ENCODE measurements around the gene GRK5.

Gene GRK5

GRCh38 chr10:119438717-119439116, 231.3 kb downstream of the GRK5 start:
- no peaks in the 10 kb centered on the region for H3K9me2 ChIP-seq (replicated peaks; ENCODE audit: insufficient read depth, low read length)
- no peaks in the 10 kb centered on the region for H3F3A ChIP-seq (ENCODE audit: insufficient read depth)
- no peaks in the 10 kb centered on the region for H4K20me1 ChIP-seq (ENCODE audit: low read depth, low read length)
- no peaks in the 10 kb centered on the region for H3K36me3 ChIP-seq (ENCODE audit: low read length)
- no peak overlapping the region for H2AFZ ChIP-seq (ENCODE audit: low read depth, low read length, severe bottlenecking)
- no peak overlapping the region for H3K9ac ChIP-seq (ENCODE audit: low read length)
- no peaks in the 10 kb centered on the region for H3K27me3 ChIP-seq (ENCODE audit: low read length)
- no peak overlapping the region for H3K4me2 ChIP-seq (ENCODE audit: low read depth, low read length, poor library complexity, severe bottlenecking)
- no peaks in the 10 kb centered on the region; the same call in 1 of the 2 replicates for H3K9me3 ChIP-seq (ENCODE audit: insufficient read depth, low read length)
- no peak overlapping the region for H3K27ac ChIP-seq (ENCODE audit: low read depth, low read length)
- TF ChIP-seq CTCF (IDR thresholded peaks at IDR 0.05; ENCODE audit: insufficient read depth, low read length, poor library complexity, severe bottlenecking) (no peak), EZH2phosphoT487 (conservative IDR thresholded peaks at IDR 0.05; ENCODE audit: low read length) (no peak)
- H3K79me2 ChIP-seq (ENCODE audit: insufficient read depth, low read length), result no peaks in the 10 kb centered on the region
- H3K4me3 ChIP-seq (ENCODE audit: insufficient read depth, low read length, poor library complexity, severe bottlenecking), result no peak overlapping the region

GRCh38 chr10:119439922-119440321, 232.6 kb downstream of the GRK5 start:
- no peaks in the 10 kb centered on the region for H3K9me2 ChIP-seq (replicated peaks; ENCODE audit: insufficient read depth, low read length)
- H2AFZ ChIP-seq (ENCODE audit: low read depth, low read length, severe bottlenecking), result no peak overlapping the region
- no peak overlapping the region for H3K27ac ChIP-seq (ENCODE audit: low read depth, low read length)
- no peaks in the 10 kb centered on the region for H3K79me2 ChIP-seq (ENCODE audit: insufficient read depth, low read length)
- no peak overlapping the region for H3K9ac ChIP-seq (ENCODE audit: low read length)
- no peaks in the 10 kb centered on the region for H3K36me3 ChIP-seq (ENCODE audit: low read length)
- H3K4me3 ChIP-seq (ENCODE audit: insufficient read depth, low read length, poor library complexity, severe bottlenecking), result no peak overlapping the region
- TF ChIP-seq CTCF (IDR thresholded peaks at IDR 0.05; ENCODE audit: insufficient read depth, low read length, poor library complexity, severe bottlenecking) (no peak), EZH2phosphoT487 (conservative IDR thresholded peaks at IDR 0.05; ENCODE audit: low read length) (no peak)
- H4K20me1 ChIP-seq (ENCODE audit: low read depth, low read length), result no peaks in the 10 kb centered on the region
- H3K4me2 ChIP-seq (ENCODE audit: low read depth, low read length, poor library complexity, severe bottlenecking), result no peak overlapping the region
- no peaks in the 10 kb centered on the region for H3F3A ChIP-seq (ENCODE audit: insufficient read depth)
- no peaks in the 10 kb centered on the region for H3K9me3 ChIP-seq (ENCODE audit: insufficient read depth, low read length)
- H3K27me3 ChIP-seq (ENCODE audit: low read length), result no peaks in the 10 kb centered on the region

GRCh38 chr10:119441151-119441821, 233.9 kb downstream of the GRK5 start:
- Histone ChIP-seq H3K36me3 (ENCODE audit: low read length) (no peaks in the 10 kb centered on the region), H3K9ac (ENCODE audit: low read length) (no peak overlapping the region), H3F3A (ENCODE audit: insufficient read depth) (no peaks in the 10 kb centered on the region), H2AFZ (ENCODE audit: low read depth, low read length, severe bottlenecking) (no peak overlapping the region), H3K4me3 (ENCODE audit: insufficient read depth, low read length, poor library complexity, severe bottlenecking) (no peak overlapping the region), H3K9me3 (ENCODE audit: insufficient read depth, low read length) (no peaks in the 10 kb centered on the region), H3K27ac (ENCODE audit: low read depth, low read length) (no peak overlapping the region), H4K20me1 (ENCODE audit: low read depth, low read length) (no peaks in the 10 kb centered on the region), H3K4me2 (ENCODE audit: low read depth, low read length, poor library complexity, severe bottlenecking) (no peak overlapping the region), H3K27me3 (ENCODE audit: low read length) (no peaks in the 10 kb centered on the region), H3K9me2 (replicated peaks; ENCODE audit: insufficient read depth, low read length) (no peaks in the 10 kb centered on the region), H3K79me2 (ENCODE audit: insufficient read depth, low read length) (no peaks in the 10 kb centered on the region)
- TF ChIP-seq EZH2phosphoT487 (conservative IDR thresholded peaks at IDR 0.05; ENCODE audit: low read length), result no peak

- no peaks in the 10 kb centered on the region for H3K9me2 ChIP-seq (replicated peaks; ENCODE audit: insufficient read depth, low read length)
- H3K9me3 ChIP-seq (ENCODE audit: insufficient read depth, low read length), result no peaks in the 10 kb centered on the region
- TF ChIP-seq CTCF (IDR thresholded peaks at IDR 0.05; ENCODE audit: insufficient read depth, low read length, poor library complexity, severe bottlenecking), result peak; percentile 32
- TF ChIP-seq EZH2phosphoT487 (conservative IDR thresholded peaks at IDR 0.05; ENCODE audit: low read length), result no peak
- H3F3A ChIP-seq (ENCODE audit: insufficient read depth), result no peaks in the 10 kb centered on the region
- H2AFZ ChIP-seq (ENCODE audit: low read depth, low read length, severe bottlenecking), result peak overlapping the region; percentile 55
- H3K27ac ChIP-seq (ENCODE audit: low read depth, low read length), result peak overlapping the region; percentile 62
- H3K9ac ChIP-seq (ENCODE audit: low read length), result peak overlapping the region; percentile 36
- H4K20me1 ChIP-seq (ENCODE audit: low read depth, low read length), result no peaks in the 10 kb centered on the region
- H3K27me3 ChIP-seq (ENCODE audit: low read length), result no peaks in the 10 kb centered on the region
- no peaks in the 10 kb centered on the region for H3K36me3 ChIP-seq (ENCODE audit: low read length)
- peak overlapping the region; percentile 56 for H3K4me2 ChIP-seq (ENCODE audit: low read depth, low read length, poor library complexity, severe bottlenecking)
- no peak overlapping the region for H3K4me3 ChIP-seq (ENCODE audit: insufficient read depth, low read length, poor library complexity, severe bottlenecking)
- no peaks in the 10 kb centered on the region for H3K79me2 ChIP-seq (ENCODE audit: insufficient read depth, low read length)
Observed at GRCh38 chr10:119441921-119442757, 234.8 kb downstream of the GRK5 start.
